Ishikawa (cell line): Measurements from ENCODE around the gene RBM19.

ENCODE experiments used
- CREB1 ChIP-seq: IDR thresholded peaks from 2 replicates; pipeline ENCODE4 v1.6.1; 2012; ENCODE audit warnings: low read depth
- EP300 ChIP-seq: IDR thresholded peaks from 2 replicates; pipeline ENCODE4 v1.6.1; 2012; ENCODE audit warnings: borderline replicate concordance
- FOXM1 ChIP-seq: IDR thresholded peaks from 2 replicates; pipeline ENCODE4 v1.6.1; 2012; ENCODE audit warnings: low read depth, borderline replicate concordance
- MAX ChIP-seq: IDR thresholded peaks from 2 replicates; pipeline ENCODE4 v1.6.1; 2012
- RAD21 ChIP-seq: IDR thresholded peaks from 2 replicates; pipeline ENCODE4 v1.6.1; 2012; ENCODE audit warnings: low read depth
- REST ChIP-seq: IDR thresholded peaks from 2 replicates; pipeline ENCODE4 v1.6.1; 2012; ENCODE audit warnings: low read depth, mild to moderate bottlenecking
- TAF1 ChIP-seq: IDR thresholded peaks from 2 replicates; pipeline ENCODE4 v1.6.1; 2012; ENCODE audit warnings: low read depth, mild to moderate bottlenecking
- TEAD4 ChIP-seq: IDR thresholded peaks from 2 replicates; pipeline ENCODE4 v1.6.1; 2012
- USF1 ChIP-seq: IDR thresholded peaks from 2 replicates; pipeline ENCODE4 v1.6.1; 2012
- YY1 ChIP-seq: IDR thresholded peaks from 2 replicates; pipeline ENCODE4 v1.6.1; 2012; ENCODE audit warnings: low read depth

- TF ChIP-seq YY1 (no peak), MAX (no peak), EP300 (no peak), RAD21 (no peak), FOXM1 (no peak), REST (no peak), CREB1 (no peak), TAF1 (no peak), USF1 (no peak), TEAD4 (no peak)
These were observed 110.1 kb downstream of the RBM19 start for GRCh38 chr12:113855998-113856397.
